ENCODE data around the gene CYP21A2. TPM values are rescaled to one million over a fixed set of nuclear protein-coding genes. Genes with fewer than 3 reads are reported as not detected.

The CYP21A2 gene
- total RNA-seq, 1 donor from 2014 or later = 9.0 TPM

DNA sequence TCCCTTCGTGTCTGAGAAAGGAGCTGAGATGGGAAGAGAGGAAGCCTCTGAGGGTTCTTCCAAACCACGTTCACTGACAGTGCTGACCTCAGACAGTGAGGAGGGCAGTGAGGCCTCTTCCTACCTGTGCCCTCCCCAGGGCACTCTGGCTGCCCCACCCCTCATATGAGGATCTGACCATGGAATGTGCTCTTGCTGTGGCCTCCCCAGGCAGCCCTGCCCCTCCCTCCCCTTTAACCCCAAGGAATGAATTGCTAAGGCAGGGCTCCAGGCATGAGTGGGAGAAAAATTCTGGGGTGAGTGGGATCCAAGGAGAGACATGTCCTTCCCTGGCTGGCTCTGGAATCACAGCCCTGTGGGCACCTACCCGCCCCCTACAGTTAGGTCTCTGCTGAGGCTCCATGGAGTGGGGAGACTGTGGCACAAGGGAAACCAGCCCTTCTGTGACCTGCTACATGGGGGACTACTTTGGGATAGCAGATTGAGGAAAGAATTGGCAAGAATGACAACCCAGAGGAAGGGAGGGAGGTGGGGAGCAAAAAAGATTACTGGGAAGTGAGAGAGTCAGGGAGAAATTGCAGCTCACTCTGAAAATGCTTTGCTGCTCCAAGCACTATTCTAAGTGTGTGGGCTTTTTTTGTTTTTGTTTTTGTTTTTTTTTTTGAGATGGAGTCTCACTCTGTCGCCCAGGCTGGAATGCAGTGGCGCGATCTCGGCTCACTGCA, 41.5 kb downstream of the CYP21A2 start:
- DNase-seq (ENCODE audit: low spot score) (no peak), ATAC-seq (no peak)

DNA sequence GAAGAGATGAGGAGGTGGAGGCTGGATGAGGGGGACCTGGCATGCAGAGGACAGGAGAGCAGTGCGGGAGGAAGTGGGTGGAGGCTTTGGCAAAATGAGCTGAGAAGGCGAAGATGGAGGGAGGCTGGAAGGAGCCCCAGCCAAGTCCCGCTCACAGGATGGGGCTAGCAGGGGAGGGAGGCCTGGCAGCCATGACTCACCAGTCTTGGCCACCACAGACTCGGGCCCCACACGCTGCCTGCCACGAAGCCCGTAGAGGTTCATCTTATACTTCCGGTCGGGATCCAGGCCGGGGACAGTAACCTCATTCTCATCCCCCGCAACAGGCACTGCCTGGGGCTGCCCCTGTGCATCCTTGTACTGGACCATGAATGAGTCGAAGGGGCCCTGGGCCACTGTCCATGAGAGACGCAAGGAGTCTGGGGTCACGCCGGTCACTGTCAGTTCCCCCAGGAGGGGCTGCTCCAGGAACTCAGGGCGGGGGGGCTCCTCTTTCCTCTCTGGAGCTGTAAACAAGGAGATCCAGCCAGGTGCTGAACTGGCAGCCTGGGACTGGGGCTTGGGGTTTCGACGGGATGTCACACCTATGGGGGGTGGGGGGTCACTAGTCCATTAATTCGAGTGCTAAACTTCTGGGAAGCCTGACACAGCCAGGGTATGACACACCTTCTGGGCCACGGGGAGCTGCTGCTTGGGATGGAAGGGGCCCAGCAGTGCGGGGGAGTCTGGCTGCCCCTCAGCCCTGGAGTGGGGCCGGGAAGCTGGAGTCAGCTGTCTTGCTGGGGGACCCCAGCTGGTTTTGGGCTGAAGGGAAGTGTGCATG, 43.2 kb downstream of the CYP21A2 start:
- DNase-seq (ENCODE audit: low spot score) = no peak
- ATAC-seq = peak; percentile 21

DNA sequence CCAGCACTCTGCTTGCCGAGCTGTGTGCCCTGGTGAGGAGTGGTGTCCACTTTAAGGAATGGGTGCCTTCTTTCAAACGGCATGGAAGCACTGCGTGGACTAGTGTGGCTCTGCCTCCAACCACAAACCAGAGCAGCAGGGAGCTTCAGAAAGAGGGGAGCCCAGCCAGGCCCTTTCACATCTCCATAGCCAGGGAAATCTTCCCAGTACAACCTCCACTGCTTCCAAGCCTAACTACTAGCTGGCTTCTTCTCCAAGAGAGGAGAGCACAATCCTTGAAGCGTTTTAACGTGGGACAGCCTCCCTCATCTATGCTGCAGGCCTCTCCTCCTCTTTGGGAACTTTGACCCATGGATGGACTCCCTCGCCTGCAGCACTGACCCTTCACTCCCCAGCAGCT, 44.3 kb downstream of the CYP21A2 start:
- DNase-seq (ENCODE audit: low spot score) (no peak), ATAC-seq (no peak)

DNA sequence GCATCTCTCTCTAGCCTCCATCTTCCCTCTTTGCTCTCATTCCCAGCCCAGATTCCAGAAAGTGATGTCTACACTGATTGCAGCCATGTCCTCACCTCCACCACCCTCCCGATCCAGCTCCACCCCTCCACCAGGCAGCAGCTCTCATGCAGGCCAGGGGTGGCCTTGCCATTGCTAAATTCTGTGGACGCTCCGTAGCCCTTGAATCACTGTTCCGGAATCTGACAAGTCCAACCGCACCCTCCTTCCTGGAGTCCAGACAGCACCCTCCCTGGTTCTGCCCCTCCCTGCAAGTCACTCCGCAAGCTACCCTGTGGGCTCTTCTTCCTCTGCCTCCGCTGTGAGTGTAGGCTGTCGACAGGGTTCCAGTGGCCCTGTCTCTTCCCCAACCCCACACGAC, 44.7 kb downstream of the CYP21A2 start:
- no peak for ATAC-seq
- DNase-seq (ENCODE audit: low spot score) = no peak

DNA sequence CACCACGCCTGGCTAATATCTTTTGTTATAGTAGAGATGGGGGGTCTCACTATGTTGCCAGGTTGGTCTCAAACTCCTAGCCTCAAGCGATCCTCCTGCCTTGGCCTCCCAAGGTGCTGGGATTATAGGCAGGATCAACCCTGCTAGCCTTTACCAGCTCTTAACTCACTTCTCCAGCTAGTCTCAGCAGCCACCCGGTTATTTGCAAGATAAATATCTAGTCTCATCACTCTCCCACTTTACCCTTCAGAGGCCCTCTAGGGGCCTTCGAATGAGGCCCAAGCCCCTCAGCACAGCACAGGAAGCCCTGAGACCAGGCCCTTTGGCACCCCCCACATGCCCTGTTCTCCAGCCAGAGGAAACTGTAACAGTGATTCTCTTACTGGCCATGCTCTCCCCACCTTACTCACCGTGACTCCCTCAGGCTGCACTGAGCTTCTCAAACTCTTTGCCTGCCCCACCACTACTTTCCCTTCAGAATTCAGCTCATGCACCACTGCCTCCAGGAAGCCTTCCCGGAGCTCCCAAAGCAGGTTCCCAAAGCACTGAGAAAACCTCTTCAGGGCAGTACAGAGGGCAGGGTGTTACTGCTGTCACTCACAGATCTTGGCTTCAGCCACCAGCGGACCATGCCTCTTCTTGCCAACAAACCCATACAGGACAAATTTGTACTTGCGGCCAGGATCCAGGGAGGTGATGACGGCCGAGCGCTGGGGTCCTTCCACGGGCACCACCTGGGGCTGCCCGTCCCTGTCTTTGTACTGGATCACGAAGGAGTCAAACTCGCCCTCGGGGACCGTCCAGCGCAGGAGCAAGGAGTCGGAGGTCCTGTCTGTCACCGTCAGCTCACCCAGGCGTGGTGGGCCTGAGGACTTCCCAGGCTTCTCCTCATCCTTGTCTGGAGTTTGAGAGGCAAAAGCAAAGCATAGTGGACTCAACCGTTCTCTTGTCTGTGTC, 45.9 kb downstream of the CYP21A2 start:
- ATAC-seq (no peak), DNase-seq (ENCODE audit: low spot score) (no peak)

DNA sequence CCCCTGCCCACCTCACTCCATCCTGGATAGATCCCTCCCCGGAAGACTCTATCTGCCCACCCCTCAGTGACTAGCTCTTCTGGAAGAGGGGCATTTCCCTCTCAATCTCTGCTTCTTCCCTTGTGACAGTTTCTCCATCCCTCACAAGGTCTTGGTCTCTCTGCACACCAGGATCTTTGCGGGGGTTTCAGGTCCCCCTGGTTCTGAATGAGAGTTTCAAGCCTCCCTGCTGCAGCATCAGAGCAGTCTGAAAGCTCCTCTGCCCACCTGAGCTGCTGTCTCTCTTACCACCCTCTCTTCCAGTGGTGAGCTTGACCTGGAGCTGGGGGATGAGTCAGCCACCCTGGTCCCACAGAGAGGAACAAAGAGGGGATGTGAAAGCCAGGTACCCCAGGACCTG, 46.6 kb downstream of the CYP21A2 start:
- DNase-seq (ENCODE audit: low spot score) = no peak
- ATAC-seq = no peak

DNA sequence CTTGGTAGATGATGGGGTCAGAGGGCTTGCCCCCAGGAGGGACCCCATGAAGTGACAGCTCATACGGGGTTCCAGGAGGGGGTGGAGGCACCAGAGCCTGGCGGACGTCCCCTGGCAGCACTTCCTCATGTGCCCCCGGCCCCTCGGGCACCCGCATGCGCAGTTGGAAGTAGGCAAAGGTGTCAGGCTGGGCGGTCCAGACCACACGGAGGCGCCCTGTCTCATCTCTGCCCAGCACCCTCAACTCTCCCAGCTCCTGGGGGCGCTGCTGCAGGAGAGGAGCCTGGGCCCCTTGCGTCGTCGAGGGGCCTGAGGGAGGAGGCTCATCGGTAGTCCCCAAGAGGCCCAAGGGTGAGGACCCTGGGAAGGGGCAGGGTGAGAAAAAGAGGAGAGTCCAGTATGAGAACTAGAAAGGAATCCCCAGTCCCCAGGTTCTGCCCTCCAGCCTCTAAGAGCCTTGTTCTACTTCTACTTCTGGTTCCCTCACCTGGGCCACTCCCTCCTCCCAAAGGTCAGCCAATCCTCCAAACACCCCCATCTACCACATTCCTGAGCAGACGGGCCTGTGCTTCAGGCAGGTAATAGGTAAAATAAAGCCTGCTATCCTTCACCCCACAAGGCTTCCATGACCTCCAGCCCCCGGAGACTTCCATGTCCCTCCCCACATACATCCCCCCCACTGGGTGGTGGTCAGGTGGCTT, 47.7 kb downstream of the CYP21A2 start:
- no peak for DNase-seq (ENCODE audit: low spot score)

DNA sequence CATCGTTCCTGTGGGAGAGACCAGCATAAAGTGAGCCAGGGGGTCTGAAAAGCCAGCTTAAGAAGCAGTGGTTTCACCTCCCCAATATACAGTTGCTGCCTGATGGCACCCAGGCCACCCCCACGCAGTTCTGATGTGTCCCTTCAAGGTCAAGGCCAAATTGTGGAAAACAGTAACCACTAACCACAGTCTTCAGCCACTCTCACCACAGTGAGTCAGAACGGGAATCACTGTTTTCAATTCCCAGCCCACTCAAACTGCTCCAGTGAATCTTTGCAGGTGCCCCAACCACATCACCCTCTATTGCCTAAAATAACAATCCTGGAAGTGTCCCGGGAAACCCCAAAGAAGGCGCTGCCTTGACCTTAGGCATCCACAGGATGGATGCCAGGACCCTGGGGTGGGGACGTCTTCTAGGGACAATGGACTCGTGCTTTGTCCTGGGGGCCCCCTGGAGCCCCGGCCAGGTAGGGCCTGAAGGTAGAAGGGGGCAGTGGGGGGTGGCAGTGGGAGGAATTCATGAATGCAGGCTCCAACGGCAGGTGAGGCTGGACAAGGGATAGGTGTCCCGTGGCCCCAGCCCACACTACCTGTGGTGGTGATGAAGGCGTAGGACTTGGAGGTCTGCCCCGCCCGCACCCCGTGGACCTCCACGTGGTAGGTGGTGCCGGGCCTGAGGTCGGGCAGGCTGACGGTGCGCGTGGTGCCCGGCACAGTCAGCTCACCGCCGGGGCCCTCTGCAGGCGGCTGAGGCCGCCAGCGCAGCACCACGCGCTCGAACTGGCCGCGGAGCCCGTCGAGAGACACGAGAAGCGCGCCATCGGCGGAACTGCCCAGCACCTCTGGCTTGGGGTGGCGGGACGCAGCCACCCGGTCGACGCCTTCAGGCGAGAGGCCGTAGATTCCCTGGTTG, 48.7 kb downstream of the CYP21A2 start:
- ATAC-seq (no peak), DNase-seq (ENCODE audit: low spot score) (no peak)

More for the DNA sequence above, 47.7 kb downstream of the CYP21A2 start:
- no peak for ATAC-seq

DNA sequence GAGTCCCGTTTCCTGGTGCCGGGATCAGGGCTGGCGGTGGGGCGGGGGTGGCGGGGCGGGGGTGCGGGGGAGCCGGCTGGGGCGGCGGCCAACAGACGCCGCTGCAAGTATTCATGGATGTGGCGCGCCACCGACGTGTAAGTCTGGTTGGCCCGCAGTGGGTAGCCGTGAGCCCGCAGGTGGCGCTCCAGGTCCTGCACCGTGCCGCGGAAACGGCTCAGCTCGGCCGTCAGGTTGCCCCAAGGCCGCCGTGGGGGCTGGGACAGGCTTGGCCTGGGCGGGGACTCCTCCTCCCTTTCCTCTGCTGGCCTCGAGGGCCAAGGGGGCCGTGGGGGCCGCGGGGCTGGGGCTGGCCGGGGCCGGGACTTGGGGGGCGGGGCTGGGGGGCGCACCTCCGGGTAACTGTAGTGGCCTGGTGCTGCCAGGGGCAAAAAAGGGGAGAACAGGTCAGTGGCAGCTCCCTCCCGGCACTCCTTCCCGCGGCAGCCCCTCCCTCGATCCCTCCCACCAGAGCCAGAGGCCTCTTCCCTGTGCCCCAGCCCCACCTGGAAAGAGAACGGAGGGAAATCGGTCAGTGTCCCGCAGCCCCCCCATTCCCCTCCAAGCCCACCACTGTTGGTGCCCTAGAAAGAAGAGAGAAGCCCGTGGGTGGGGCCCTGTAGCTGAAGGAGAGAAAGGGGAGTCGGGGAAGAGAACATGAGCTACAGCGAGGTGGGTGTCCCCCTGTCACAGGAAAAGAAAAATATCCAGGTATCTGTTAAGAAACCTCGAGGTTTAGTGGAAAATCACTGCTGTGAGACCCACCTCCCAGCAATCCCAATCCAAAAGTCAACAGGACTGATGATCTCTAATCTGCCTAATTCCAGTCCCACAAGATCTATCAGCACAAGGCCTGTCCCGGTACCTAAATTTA, 49.6 kb downstream of the CYP21A2 start:
- peak; percentile 74 for DNase-seq (ENCODE audit: low spot score)
- peak; percentile 92 for ATAC-seq

DNA sequence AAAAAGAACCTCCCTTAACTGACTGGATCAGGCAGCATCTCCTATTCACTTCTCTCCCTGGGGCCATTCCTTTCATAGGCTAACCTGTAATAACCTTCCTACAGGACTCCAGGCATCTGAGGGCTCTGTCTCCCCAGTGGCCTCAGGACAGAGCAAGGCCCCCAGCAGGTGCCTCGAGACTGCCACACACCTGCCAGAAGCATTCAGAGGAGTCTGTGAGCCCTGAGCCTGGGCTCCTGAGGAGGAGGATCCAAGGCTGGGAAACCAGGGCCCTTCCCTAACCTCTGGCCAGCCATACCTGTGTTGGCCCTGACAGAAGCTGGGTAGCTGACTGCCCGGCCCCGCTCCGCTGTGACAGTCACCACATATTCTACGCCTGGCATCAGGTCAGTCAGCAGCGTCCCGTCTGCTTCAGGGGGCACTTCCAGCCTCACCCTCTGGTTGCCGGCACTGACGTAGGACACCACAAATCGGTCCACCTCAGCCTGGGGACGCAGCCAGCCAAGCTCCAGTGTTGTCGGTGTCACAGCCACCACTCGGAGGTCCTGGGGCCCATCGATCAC, 50.4 kb downstream of the CYP21A2 start:
- ATAC-seq (no peak), DNase-seq (ENCODE audit: low spot score) (no peak)

DNA sequence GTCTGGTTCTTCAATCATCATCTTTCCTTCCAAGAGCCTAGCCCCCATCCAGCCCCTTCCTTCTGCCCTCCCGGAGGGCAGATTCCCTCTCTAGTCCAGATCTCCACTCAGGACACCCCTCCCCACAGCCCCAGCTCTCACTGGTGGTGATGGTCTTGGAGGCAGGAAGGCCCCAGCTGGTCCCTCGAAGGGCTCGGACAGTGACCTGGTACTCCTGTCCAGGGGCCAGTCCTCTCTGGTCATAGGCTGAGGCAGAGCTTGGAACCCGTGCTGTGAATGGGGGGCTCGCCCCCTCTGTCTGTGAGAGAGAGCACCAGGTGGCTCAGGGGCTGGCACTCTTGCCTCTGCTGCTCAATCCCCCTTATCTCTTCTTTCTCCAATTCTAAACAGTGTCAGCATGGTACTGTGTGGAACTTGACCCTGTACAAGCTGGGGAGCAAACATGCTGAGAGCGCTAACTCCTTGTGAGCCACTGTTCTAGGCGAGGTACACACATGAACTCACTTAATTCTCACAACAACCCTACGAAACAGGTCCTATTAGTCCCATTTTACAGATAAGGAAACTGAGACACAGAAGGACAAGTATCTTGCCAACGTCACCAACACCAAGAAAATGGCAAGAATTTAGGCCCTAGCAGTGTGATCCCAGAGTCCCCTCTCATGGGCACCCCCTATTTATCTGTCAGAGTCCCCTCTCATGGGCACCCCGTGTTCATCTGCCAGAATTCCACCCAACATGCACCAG, 51.0 kb downstream of the CYP21A2 start:
- DNase-seq (ENCODE audit: low spot score) = no peak
- no peak for ATAC-seq

Other genes starting within 250 kb of the CYP21A2 start
- 52.6 TPM for gene VARS1, start 242.7 kb upstream of the CYP21A2 start, total RNA-seq
- 9.8 TPM for gene LSM2, start 231.4 kb upstream of the CYP21A2 start, total RNA-seq
- 0.60 TPM for gene HSPA1L, start 223.1 kb upstream of the CYP21A2 start, total RNA-seq
- 89.1 TPM for gene HSPA1A, start 222.9 kb upstream of the CYP21A2 start, total RNA-seq
- gene HSPA1B, start 210.7 kb upstream of the CYP21A2 start, total RNA-seq = 50.8 TPM
- 20.1 TPM for gene NEU1, start 175.6 kb upstream of the CYP21A2 start, total RNA-seq
- 0.86 TPM for gene SLC44A4, start 159.4 kb upstream of the CYP21A2 start, total RNA-seq
- gene EHMT2, start 140.7 kb upstream of the CYP21A2 start, total RNA-seq = 15.7 TPM
- 0.86 TPM for gene ZBTB12, start 136.3 kb upstream of the CYP21A2 start, total RNA-seq
- gene C2, start 110.7 kb upstream of the CYP21A2 start, total RNA-seq = 451 TPM
- gene CFB, start 92.3 kb upstream of the CYP21A2 start, total RNA-seq = 1,916 TPM
- gene NELFE, start 79.4 kb upstream of the CYP21A2 start, total RNA-seq = 15.3 TPM
- 50.2 TPM for gene SKIC2, start 79.2 kb upstream of the CYP21A2 start, total RNA-seq
- gene DXO, start 66.3 kb upstream of the CYP21A2 start, total RNA-seq = 15.5 TPM
- gene C4A, start 56.4 kb upstream of the CYP21A2 start, total RNA-seq = 2,044 TPM
- gene C4B, start 23.6 kb upstream of the CYP21A2 start, total RNA-seq = 2,468 TPM
- gene TNXB, start 70.9 kb downstream of the CYP21A2 start, total RNA-seq = 13.7 TPM
- gene ATF6B, start 89.8 kb downstream of the CYP21A2 start, total RNA-seq = 31.7 TPM
- gene FKBPL, start 91.9 kb downstream of the CYP21A2 start, total RNA-seq = 2.2 TPM
- 0.38 TPM for gene PRRT1, start 113.5 kb downstream of the CYP21A2 start, total RNA-seq
- 15.6 TPM for gene PPT2, start 115.7 kb downstream of the CYP21A2 start, total RNA-seq
- 6.3 TPM for gene EGFL8, start 126.2 kb downstream of the CYP21A2 start, total RNA-seq
- 32.4 TPM for gene AGPAT1, start 137.7 kb downstream of the CYP21A2 start, total RNA-seq
- gene RNF5, start 140.0 kb downstream of the CYP21A2 start, total RNA-seq = 57.3 TPM
- 6.0 TPM for gene AGER, start 145.8 kb downstream of the CYP21A2 start, total RNA-seq
- 26.7 TPM for gene PBX2, start 151.8 kb downstream of the CYP21A2 start, total RNA-seq
- gene GPSM3, start 154.2 kb downstream of the CYP21A2 start, total RNA-seq = 5.1 TPM
- gene NOTCH4, start 185.7 kb downstream of the CYP21A2 start, total RNA-seq = 9.6 TPM